Measurements from ENCODE around the gene RASSF4. TPM values are rescaled to one million over a fixed set of nuclear protein-coding genes. Genes with fewer than 3 reads are reported as not detected.

The RASSF4 gene
- total and polyA plus RNA-seq, 3 donors from 2014 or later = 28.2 to 68.1 (median 53.1) TPM

DNA sequence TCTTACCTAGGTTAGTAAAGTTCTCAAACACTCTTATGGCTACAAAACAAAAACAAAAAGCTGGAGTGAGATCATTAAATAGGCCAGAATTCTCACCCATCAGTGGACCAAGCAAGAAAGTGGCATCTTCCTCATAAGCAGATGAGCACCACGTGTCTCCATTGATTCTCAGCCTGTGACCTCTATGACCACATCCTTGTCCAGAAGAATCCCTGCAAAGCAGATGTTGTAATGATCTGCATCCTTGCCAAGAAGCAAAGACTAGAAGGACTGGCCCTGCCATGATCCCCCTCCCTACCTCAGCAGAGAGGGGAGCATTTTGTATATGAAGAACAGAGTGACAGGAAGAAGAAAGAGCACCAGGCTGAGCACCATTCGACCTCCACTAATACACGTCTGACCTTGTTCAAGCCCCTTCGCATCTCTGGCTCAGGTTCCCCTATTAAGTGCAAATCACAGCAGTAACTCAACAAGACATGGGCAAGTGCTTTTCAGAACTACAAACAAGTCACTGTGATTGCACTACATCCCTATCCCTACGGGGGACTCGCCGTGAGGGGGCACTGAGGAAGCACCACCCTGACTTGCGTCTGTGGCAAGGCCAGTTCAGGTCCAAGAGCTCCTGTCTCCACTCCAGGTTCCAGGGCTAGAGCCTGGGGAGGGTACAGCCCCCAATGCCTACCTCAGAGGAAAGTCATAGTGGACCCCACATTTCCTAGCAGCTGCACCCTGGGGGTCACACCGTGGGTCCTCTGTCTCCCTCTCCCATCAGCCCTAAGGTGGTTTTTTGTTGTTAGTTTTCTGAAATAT, 22.2 kb upstream of the RASSF4 start:
- no peak for DNase-seq
- H3K4me3 ChIP-seq = no peak overlapping the region
- H3K36me3 ChIP-seq (ENCODE audit: low read depth, missing control alignments) = no peaks in the 10 kb centered on the region
- TF ChIP-seq POLR2A (IDR thresholded peaks at IDR 0.05) = no peak
- TF ChIP-seq, protein P1, sequence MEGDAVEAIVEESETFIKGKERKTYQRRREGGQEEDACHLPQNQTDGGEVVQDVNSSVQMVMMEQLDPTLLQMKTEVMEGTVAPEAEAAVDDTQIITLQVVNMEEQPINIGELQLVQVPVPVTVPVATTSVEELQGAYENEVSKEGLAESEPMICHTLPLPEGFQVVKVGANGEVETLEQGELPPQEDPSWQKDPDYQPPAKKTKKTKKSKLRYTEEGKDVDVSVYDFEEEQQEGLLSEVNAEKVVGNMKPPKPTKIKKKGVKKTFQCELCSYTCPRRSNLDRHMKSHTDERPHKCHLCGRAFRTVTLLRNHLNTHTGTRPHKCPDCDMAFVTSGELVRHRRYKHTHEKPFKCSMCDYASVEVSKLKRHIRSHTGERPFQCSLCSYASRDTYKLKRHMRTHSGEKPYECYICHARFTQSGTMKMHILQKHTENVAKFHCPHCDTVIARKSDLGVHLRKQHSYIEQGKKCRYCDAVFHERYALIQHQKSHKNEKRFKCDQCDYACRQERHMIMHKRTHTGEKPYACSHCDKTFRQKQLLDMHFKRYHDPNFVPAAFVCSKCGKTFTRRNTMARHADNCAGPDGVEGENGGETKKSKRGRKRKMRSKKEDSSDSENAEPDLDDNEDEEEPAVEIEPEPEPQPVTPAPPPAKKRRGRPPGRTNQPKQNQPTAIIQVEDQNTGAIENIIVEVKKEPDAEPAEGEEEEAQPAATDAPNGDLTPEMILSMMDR (IDR thresholded peaks at IDR 0.05) = no peak
- H3K4me1 ChIP-seq = peaks cover 10% of the 10 kb centered on the region
- intact Hi-C loops (cut with DNase I; ENCODE audit: low total_unique reads) = no loop called here
- WGBS, 2 donors = 86 to 88% methylated on average over 9 of the region's 9 CpGs
- no peak overlapping the region for H3K27ac ChIP-seq
- no peaks in the 10 kb centered on the region for H3K9me3 ChIP-seq
- no peaks in the 10 kb centered on the region for H3K27me3 ChIP-seq

DNA sequence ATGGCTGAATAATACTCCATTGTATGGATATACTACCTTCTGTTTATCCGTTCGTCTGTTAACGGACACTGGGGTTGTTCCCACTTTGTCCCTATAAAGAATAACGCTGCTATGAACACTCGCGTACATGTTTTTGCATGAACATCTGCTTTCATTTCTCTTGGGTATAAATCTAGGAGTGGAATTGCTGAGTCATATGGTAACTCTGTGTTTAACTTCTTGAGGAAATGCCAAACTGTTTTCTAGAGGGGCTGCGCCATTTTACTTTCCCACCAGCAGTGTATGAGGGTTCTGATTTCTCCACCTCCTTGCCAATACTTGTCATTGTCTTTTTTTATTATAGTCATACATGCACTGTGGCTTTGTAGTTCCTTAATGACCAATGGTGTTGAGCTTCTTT, 20.6 kb upstream of the RASSF4 start:
- no peak overlapping the region for H3K4me3 ChIP-seq
- TF ChIP-seq, protein P1 (IDR thresholded peaks at IDR 0.05) = no peak
- no peak for TF ChIP-seq POLR2A (IDR thresholded peaks at IDR 0.05)
- H3K27ac ChIP-seq = no peak overlapping the region
- H3K4me1 ChIP-seq = peaks cover 10% of the 10 kb centered on the region
- WGBS, 2 donors = 96% methylated on average over 7 of the region's 7 CpGs
- H3K27me3 ChIP-seq = no peaks in the 10 kb centered on the region
- no peaks in the 10 kb centered on the region for H3K9me3 ChIP-seq
- no peaks in the 10 kb centered on the region for H3K36me3 ChIP-seq (ENCODE audit: low read depth, missing control alignments)
- intact Hi-C loops (cut with DNase I; ENCODE audit: low total_unique reads) = no loop called here
- DNase-seq = no peak

DNA sequence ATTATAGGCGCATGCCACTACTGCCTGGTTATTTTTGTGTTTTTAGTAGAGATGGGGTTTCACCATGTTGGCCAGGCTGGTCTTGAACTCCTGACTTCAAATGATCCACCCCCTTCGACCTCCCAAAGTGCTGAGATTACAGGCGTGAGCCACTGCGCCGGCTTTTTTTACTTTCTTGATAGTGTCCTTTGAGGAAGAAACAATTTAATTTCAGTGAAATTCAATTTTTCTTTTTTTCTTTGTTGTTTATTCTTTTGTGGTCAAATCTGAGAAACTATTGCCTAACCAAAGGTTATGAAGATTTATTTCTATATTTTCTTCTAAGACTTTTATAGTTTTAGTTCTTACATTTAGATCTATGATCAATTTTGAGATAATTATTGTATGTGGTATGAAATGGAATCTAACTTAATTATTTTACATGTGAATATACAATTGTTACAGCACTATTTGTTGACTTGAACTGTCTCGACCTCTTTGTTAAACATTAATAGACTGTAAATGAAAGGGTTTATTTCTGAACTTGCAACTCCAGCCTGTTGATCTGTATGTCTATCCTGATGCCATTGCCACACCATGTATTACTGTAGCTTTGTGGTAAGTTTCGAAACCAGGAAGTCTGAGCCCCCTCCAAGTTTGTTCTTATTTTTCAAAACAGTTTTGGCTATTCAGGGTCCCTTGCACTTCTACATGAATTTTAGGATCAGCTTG, 19.8 kb upstream of the RASSF4 start:
- no peak overlapping the region for H3K4me3 ChIP-seq
- DNase-seq = no peak
- H3K4me1 ChIP-seq = peaks cover 10% of the 10 kb centered on the region
- H3K27me3 ChIP-seq = no peaks in the 10 kb centered on the region
- H3K27ac ChIP-seq = no peak overlapping the region
- TF ChIP-seq, protein P1 (IDR thresholded peaks at IDR 0.05) = no peak
- no peak for TF ChIP-seq POLR2A (IDR thresholded peaks at IDR 0.05)
- no peaks in the 10 kb centered on the region for H3K36me3 ChIP-seq (ENCODE audit: low read depth, missing control alignments)
- no peaks in the 10 kb centered on the region for H3K9me3 ChIP-seq
- intact Hi-C loops (cut with DNase I; ENCODE audit: low total_unique reads) = no loop called here
- WGBS, 2 donors = 92 to 95% methylated on average over 7 of the region's 7 CpGs

DNA sequence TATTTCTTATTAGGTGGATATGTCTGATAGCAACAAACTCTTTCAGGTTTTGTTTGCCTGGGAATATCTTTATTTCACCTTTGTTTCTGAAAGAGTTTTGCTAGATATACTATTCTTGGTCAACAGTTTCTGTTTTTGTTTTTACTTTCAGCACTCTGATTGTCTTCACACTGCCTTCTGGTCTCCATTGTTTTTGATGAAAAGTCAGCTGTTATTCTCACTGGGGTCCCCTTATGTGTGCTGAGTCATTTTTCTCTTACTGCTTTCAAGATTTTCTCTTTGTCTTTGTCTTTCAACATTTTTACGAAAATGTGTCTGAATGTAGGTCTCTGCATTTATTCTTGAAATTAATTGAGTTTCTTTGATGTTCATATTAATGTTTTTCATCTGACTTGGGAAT, 15.2 kb upstream of the RASSF4 start:
- Histone ChIP-seq H3K4me1 (no peaks in the 10 kb centered on the region), H3K4me3 (no peak overlapping the region), H3K27me3 (no peaks in the 10 kb centered on the region), H3K27ac (no peak overlapping the region), H3K9me3 (no peaks in the 10 kb centered on the region), H3K36me3 (ENCODE audit: low read depth, missing control alignments) (no peaks in the 10 kb centered on the region)
- no peak for DNase-seq
- WGBS, 2 donors = 0 to 40% methylated on average over 1 of the region's 1 CpG
- TF ChIP-seq, protein P1 (IDR thresholded peaks at IDR 0.05) = no peak
- TF ChIP-seq POLR2A (IDR thresholded peaks at IDR 0.05) = no peak
- intact Hi-C loops (cut with DNase I; ENCODE audit: low total_unique reads) = no loop called here
